Measurements from ENCODE around the gene CYFIP1.

The CYFIP1 gene

DNA sequence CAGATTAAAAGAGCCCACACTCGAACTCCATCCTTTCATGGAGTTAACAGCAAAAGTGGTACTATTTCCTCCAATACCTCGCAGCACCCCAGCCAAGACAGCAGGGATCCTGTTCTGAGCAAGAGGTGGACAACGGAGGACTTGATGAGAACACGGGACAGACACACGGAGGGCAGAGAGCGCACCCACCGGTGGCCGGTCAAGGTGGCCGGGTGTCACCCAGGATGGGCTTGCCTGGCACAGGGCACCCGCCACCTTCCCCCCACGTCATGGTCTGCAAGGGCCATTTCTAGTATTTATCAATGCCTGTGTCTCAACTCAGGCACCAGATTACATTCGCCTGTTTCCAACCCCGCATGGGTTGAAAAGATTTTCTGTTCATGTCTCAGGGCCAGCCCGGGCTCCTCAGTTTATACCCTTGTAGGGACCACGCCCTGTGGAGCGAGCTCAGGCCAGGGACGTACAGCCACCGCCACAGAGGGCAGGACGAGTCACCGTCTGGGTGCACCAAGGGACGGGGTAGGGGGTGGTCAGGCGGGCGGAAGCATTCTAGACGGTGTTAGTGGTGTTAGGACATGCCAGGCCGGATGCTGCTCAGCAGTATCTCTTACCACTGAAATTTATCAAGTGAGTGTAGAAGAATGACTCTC lies 64.2 kb downstream of the CYFIP1 start:
- no peak for DNase-seq

DNA sequence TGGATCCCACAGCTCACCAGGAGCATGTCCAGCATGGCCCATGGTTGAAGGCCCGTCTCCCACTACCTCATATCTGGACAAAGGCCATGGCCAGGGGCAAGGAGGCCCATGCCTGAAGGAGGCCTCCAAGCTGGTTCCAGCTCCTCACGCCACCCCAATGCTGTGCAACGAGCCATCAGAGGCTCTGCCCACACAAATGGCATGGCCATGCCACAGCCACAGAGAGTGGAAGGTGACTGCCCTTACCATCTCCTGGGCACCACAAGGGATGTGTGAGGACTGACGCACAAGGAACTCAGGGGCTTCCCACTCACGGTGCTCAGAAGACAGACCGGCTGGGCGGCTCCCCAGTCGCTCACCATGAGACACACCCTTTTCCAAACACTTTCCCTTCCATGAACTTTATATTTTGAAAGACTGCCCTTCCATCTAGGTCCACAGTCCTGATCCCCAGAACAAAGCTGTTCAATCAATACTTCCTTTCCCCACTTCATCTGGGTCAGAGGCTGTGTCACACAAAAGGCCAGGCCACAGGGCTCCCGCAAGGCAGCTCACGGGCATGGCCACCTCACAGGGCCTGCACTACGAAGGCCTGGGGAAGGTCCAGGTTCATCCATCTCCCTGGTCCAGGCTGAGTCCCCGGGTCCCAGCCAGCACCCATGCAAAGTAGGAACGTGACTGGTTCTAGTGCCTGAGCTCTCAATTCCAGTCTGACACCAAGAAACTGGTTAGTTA lies 66.4 kb downstream of the CYFIP1 start:
- no peak for DNase-seq

DNA sequence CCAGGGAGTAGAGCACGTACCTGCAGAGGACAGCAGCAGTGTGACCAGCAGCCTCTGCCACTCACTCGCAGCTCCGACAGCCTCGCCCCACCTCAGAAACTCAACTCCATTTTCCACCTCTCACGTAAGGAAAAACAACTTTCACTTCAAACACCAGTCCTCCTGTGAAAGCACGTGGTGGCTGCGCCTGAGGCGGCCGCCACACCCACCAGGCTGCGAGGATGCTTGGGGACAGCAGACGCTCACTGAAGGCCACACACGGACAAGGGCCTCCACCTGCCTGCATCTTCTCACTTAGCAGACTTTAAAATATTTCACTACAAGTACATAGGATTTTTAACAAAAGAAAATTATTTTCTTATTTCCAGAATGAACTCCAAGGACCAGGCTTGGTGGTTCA lies 67.9 kb downstream of the CYFIP1 start:
- DNase-seq = no peak

DNA sequence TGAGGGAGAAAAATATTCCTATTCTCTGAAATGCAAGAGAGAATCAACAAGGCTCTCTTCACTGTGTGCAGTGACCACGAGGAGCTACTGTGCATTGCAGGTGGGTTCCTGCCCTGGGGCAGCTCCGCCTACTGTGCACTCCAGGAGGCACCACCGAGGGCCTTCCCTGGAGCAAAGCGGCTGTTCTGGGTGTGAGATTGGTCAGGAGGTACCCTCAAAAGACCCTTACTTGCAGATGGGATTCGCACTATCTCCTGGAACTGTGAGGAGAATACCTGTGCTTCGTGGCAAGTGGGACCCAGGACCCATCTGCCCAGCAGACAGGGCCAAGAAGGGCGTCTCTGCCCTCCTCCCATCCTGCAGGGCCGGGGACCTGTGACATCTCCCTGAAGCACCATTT lies 68.9 kb downstream of the CYFIP1 start:
- DNase-seq = no peak

DNA sequence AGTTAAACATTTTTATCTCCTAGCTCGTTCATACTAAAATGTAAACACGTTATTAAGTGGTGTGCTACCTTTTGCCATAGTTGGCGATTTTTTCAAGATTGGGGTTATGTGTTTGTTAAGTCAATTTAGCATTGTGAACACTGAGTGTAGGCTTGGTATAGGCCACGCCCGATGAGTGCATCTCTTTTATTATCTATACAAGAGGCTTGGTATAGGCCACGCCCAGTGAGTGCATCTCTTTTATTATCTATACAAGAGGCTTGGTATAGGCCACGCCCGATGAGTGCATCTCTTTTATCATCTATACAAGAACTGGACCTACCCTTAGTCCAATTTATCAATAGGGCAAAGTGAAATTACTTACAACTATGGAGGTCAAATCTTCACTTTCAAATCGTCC lies 71.3 kb downstream of the CYFIP1 start:
- DNase-seq = no peak

DNA sequence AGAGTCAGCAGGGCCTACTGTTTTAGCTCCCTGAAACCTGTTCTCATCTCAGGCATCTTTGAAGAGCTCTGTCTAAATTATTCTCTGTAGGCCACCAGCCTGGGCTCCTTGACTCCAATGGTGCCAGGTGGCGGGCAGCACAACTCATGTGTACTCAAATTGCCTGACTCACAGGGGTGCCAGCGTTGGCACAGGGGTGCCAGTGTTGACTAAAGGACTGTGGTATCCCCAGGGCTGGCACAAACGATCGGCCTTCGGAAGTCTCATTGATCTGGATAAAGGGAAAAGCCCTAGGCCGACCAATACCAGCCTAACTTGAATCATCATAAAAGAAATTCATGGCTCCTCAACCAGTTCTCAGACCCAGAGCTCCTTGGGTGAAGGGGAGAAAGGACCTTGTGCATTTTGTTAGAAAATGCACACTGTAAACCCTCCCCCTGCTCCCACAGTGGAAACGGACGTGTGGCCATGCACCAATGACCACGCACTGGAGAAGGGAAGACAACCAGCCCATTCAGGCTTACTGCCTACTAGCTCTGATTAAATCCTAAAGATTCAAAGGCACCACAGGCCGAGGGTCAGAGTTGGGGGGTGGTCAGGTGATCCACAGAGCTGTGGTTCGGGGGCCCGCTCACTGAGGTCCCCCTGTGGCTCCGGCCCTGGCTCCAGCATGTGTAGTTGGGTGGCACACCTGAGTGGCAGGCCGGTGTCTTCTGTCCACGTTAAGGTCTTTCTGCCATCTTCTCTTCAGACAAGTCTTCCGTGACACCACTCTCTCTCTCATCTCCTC lies 72.8 kb downstream of the CYFIP1 start:
- no peak for DNase-seq

DNA sequence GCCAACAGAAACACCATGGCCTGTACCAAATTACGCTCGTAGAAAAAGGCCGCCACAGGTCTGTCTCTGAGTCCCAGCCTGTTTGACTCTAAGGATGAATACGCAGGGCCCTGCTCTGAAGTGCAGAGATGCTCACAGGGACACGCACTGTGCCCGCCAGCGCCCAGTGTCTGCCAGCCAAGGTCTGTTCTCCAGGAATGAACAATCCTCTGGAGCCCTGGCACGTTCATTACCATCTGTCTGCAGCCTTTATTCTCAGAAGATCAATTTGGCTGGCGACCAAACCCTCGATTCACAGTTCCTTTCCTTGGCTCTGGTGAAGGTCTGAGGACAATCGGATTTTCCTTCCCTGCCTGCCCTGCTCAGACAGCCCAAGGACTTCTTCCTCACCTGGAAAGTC lies 75.4 kb downstream of the CYFIP1 start:
- DNase-seq = no peak

DNA sequence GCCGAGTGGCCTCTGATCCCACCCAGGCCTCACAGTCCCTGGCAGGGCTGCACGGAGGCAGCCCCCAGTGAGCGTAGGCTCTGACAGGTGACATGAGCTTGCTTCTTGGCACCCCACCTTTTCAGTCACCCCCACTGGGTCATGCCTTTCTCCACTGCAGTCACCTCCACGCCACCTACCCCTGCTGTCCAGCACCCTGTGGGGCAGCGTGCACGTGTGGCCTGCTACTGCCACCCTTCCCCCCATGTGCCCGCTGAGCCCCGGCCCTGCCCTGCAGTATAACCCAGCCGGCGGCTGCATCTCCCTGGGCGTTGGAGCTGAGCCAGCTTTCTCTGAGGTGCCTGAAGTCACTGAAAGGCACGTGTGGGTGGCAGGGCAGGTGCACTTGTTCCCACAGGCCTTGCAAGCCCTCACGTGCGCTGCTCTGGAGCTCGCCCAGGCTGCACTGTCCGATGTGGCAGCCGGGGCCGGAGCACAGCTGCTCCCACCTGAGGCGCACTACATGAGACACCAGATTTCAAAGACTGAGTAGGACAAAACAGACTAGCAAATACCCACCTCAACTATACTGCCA lies 76.1 kb downstream of the CYFIP1 start:
- no peak for DNase-seq

DNA sequence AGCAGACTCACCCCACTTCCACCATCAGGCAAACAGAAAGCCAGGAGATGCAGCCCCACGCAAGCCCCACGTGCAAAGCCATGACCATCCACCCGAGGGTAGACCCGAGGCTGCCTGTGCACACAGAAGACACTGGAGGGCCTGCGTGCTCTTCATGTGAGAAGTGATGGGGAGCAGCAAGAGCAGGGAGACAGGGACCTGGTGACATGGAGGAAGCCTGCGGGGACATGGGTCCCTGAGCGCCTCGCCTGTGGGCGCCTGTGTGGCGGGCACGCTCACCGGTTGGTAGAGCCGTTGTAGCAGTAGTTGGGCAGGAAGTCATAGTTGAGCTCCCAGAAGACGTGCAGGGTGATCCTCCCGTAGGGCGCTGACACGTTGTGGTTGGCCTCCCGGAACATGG lies 76.7 kb downstream of the CYFIP1 start:
- DNase-seq = no peak

DNA sequence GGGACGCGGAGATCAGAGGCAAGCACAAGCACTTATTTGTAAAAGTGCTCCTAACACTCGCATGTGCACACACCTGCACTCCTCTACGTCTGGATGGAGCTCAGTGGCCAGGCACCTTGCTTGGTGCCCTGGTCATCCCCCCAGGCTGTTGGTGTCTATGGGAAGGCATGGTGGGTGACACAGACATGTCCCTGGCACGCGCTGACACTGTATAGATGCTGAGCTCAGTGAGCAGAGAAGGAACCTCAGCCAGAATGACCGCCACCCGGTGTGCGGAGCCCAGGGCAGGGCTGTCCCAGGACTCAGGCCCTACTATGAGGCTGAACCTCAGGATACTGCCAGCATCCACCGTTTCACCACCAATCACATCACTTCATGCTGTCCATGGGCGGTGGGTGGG lies 77.2 kb downstream of the CYFIP1 start:
- no peak for DNase-seq

DNA sequence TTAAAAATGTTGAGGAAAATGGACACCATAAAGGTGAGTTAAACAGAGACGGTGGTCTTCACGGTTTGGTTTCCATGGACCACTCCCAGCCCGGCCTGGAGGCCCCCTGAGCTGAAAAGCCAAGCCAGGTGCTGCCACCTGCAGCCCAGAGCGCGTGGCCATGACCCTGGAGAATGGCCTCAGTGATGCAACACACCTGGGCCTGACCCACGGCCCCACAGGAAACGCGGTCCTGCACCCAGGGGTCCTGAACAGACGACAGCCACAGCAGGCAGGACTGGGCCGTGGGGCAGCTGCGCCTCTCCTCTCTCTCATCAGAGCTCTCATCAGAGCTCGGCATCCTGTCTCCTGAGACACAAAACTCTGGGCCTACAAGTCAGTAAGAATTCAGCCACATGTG lies 77.6 kb downstream of the CYFIP1 start:
- no peak for DNase-seq

DNA sequence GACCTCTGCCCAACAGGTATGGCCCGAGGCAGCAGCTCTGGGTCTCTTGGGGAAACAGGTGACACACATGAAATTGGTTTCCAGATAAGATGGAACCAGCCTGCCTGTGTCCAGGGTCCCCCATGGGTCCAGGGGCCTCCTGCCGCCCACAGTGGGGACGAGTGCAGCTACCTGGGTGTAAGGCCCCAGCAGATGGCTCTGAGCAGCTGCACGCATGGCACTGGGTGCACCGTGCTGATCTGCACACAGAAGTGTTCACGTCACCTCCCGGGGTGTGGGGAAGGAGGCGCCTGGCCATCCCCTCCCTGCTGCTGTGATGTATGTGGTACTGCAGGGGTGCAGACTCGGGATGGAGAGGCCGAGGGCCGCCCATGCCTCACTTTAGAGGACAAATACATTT lies 78.1 kb downstream of the CYFIP1 start:
- no peak for DNase-seq

DNA sequence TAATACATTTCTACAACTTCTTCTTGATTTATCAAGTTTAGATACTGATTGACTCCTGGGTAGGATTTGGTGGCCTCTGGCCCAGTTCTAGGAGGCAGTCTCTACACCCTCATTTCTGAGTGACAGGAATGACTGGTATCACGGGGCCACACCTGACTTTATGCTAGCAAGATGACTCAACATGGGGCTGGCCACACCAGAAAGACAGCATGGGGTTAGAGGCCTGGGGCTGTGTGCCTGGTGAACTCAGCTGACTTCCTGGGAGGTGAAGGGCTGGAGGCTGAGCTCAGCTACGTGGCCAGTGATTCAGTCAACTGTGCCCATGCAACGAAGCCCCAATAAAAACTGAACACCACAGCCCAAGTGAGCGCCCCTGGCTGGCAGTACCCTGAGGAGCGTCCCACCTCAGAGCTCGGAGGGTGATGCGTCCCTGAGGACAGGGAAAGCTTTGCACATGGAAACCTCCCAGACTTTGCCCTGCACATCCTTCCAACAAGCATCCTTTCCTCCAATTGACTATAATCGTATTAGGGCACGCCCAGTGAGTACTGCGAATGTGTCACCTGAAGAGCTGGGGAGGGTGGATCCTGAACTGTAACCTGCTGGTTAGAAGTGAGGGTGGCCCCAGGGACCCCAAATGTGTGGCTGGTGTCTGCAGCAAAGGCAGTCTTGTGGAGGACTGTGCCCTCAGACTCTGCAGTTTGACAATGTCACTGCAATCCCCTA lies 84.5 kb downstream of the CYFIP1 start:
- peak in 1 of 2 donors; percentile 13 for DNase-seq

DNA sequence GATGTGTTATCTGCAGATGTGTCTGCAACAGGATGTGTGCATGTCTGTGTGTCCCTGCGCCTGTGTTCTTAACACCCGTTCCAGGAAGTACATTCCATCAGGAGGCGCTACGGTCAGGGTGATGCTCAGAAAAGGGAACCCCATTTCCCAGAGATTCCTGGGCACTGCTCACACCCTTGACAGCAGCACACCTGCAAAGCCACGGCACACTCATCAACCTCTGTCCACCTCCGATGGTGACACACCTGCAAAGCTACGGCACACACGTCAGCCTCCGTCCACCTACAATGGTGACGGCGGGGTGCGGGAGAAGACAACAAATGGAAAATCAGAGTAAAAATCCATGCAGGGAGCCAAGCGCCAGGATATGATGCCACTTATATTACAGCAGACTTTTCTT lies 86.3 kb downstream of the CYFIP1 start:
- DNase-seq = no peak

DNA sequence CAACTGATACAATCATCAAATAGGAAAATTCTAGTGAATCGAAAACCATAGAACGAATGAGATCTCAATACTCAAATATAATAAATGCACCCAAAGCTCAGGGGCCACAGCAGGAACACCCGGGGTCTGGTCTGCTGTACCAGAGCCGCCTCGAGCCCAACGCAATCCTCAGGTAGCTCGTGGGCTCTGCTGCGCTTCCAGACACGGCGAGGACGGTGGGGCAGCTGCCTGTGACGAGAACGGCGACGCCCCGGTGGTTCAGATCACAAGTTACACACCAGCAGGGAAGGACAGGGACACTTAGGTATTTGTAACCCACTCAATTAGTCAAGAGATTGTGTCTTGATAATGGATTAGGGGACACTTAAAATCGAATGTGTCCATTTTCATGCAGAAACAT lies 87.1 kb downstream of the CYFIP1 start:
- DNase-seq = no peak

DNA sequence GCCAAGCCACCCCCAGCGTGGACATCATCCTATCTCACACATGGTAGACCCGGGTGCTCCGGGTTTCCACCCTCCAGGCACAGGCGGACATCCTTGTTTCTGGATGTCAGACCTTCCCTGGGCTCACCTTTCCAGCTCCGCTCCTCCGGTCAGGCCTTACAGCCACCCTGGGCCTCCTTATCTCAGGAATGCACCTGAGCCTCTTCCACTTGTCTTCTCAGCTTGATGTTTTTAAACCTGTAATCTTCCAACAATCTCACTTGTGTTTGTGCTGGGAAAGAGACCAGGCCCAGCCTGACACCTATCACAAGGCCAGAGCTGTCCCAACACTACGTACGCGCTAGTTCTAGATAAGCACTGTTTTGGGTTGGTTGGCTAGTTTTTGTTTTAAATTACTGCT lies 87.8 kb downstream of the CYFIP1 start:
- DNase-seq = no peak

DNA sequence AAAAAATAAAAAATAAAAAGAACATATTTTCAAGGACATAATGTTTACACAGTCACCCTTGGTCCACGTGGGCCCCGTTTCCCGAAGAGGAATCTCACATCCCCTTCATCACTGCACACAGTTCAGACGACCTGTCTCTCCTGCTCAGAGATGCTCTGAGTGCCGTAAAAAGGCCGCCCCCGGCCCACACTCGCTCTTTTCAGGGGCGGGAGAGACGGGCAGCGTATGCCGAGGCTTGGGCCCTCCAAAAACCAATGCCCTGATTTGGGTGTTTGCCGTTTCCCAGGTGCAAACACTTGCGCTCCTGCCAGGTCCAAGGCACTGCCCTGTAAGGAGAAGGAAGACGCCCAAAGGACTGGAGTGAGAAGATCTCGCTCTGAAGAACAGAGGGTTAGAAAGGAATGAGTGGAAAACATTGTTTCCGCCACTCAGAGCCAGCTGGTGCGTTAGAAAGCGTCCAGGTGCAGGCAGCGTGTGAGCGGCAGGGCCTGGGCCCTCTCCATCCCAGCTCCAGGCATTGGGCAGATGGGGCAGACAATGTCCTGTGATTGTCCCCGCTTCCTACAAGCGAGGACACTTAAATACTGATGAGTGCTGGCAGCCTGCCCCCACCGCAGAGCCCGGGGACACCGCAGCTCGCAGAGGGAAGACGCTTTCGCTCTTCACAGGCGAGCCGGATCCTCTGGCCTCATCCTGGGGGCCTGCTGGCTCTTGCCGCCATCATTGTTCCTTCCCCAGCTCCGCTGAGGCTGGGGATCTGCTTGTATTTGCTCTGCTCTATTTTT lies 88.5 kb downstream of the CYFIP1 start:
- no peak for DNase-seq

DNA sequence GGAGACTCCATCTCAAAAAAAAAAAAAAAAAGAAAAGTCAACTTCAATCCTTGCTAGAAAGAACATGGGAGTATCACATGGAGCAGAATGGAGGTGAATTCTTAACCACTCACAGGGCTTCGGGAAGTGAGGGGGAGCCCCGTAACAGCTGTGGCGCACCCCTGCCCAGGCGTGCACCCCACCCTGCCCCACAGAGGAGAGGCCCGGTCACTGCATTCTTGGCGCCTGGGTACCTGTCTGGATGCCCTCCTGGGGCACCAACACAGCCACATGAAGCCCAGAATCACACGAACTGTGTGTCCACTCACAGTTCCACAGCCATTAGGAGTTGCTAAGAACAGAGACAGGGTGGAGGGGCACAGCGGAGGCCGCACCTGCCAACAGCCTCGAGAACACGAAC lies 89.9 kb downstream of the CYFIP1 start:
- DNase-seq = no peak

DNA sequence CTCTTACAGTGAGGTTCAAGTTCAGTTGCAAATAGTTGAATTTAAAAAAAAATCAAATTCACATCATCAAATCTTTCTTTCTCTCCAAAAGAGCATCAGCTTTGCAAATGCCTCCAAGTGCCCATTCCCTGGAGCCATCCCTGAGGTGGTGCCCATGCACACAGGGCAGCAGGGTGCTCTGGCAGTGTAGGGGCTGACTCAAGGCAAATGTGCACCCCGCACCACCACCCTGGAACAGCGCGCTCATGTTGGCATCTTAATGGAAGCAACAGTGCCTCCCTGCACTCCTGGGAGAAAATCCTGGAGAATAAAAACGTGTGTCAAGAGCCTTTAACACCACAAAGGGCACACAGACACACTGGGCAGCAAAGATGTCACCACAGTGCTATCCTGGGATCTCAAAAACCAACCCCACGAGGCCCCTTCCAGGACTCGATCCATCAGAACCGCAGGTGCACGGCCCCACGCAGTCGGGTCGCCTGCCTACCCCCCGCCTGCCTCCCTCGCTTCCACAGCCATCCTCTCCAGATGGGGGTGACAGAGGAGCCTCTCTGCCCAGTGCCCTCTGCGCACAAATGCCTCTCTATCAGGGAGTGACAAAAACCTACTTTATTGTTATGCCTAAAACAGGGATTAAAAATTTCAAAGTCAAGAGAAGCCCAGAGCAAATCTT lies 90.9 kb downstream of the CYFIP1 start:
- no peak for DNase-seq

DNA sequence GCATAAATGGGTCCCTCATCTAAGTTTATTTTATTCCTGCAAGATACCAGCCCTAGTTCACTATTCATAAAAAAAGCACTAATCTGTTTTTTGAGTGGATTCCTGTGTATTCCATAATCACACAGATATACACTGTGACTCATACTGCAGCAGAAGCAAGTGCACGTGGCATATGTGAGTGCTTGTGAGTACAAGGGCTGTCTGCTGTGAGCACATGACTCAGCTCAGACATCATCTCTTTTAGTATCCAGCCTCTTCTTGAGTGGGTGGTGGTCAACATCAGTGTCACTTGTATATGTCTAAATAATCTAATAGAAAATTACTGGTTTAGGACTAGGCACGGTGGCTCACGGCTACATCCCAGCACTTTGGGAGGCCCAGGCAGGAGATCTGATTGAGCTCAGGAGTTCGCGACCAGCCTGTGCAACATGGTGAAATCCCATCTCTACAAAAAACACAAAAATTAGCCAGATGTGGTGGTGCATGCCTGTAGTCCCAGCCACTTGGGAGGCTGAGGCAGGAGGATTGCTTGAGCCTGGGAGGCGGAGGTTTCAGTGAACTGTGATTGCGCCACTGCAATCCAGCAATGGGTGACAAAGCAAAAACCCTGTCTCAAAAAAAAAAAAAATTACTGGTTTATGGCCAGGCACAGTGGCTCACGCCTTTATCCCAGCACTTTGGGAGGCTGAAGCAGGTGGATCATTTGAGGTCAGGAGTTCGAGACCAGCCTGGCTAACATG lies 91.9 kb downstream of the CYFIP1 start:
- DNase-seq = no peak
